SK-N-SH (cell line): ENCODE measurements around the gene CAPNS2. TPM values are rescaled to one million over a fixed set of nuclear protein-coding genes. Genes with fewer than 3 reads are reported as not detected.
A peak's percentile ranks its signal among the peaks of the same experiment; 100 is the strongest.

ENCODE experiments used
- CTCF ChIA-PET: fragments of 300-600, 350-600 bp; formaldehyde crosslinking; extraction: SDS; loops from one replicate; lab custom pipeline; 2021; lab: Yijun Ruan, JAX
- POLR2A ChIA-PET: fragments of 350-600 bp; sonication (Branson Sonifier 250); formaldehyde crosslinking; extraction: SDS; loops from one replicate; lab custom pipeline; 2020; ENCODE audit warnings: antibody characterized with exemption, inconsistent platforms; lab: Yijun Ruan, JAX
- DNase-seq: peaks from one replicate; pipeline ENCODE4 v3.0.0; 2012
- H2AFZ ChIP-seq: fragments of 200-600 bp; sonication (generic); 2 replicates; pipeline ENCODE4 v1.8.1; 2016; ENCODE audit warnings: antibody characterized with exemption, mild to moderate bottlenecking, low read depth
- H3F3A ChIP-seq: fragments of 200-600 bp; sonication (generic); replicated peaks from 2 replicates; pipeline ENCODE3; 2016; ENCODE audit warnings: antibody characterized with exemption, mild to moderate bottlenecking; ENCODE audit not compliant: insufficient read depth
- H3K27ac ChIP-seq, 2 experiments: fragments of 200-500 bp in 1 of 2; fragments of 200-600 bp in 1 of 2; sonication (Bioruptor generic) in 1 of 2; sonication (generic), shearing (Covaris generic) in 1 of 2; 2 replicates each; pipeline versions ENCODE4 v1.5.1 to v1.6.1; 2014 to 2016; ENCODE audit warnings: low read depth in 2 of 2, inconsistent platforms in 1 of 2, low read length in 1 of 2, mild to moderate bottlenecking in 1 of 2, mixed read lengths in 1 of 2
- H3K27me3 ChIP-seq: fragments of 200-600 bp; sonication (generic), shearing (Covaris generic); 2 replicates; pipeline ENCODE4 v1.6.1; 2016; ENCODE audit warnings: mixed run types; ENCODE audit not compliant: insufficient read depth
- H3K36me3 ChIP-seq, 2 experiments: fragments of 200-500 bp in 1 of 2; fragments of 200-600 bp in 1 of 2; sonication (Bioruptor generic) in 1 of 2; sonication (generic) in 1 of 2; replicated peaks in 1 of 2; 2 replicates each; pipeline versions ENCODE3 to v1.5.1; 2014 to 2016; ENCODE audit warnings: low read length in 1 of 2, mild to moderate bottlenecking in 1 of 2; ENCODE audit not compliant: insufficient read depth in 2 of 2, control insufficient read depth in 1 of 2
- H3K4me1 ChIP-seq, 2 experiments: fragments of 200-500 bp in 1 of 2; fragments of 200-600 bp in 1 of 2; sonication (Bioruptor generic) in 1 of 2; sonication (generic), shearing (Covaris generic) in 1 of 2; 2 replicates each; pipeline versions ENCODE4 v1.5.1 to v1.6.1; 2014 to 2016; ENCODE audit warnings: low read depth in 1 of 2, low read length in 1 of 2, mixed run types in 1 of 2; ENCODE audit not compliant: insufficient read depth in 2 of 2, control insufficient read depth in 1 of 2
- H3K4me2 ChIP-seq: fragments of 200-600 bp; sonication (generic), shearing (Covaris generic); 2 replicates; pipeline ENCODE4 v1.6.1; 2017; ENCODE audit warnings: mixed run types
- H3K4me3 ChIP-seq, 2 experiments: fragments of 200-500 bp in 1 of 2; fragments of 200-600 bp in 1 of 2; sonication (Bioruptor generic) in 1 of 2; sonication (generic), shearing (Covaris generic) in 1 of 2; 2 replicates each; pipeline versions ENCODE4 v1.5.1 to v1.8.1; 2014 to 2016; ENCODE audit warnings: low read depth in 2 of 2, inconsistent platforms in 1 of 2, low read length in 1 of 2, mild to moderate bottlenecking in 1 of 2, mixed read lengths in 1 of 2, moderate library complexity in 1 of 2
- H3K79me2 ChIP-seq: fragments of 200-600 bp; sonication (generic); 2 replicates; pipeline ENCODE4 v1.8.1; 2017; ENCODE audit warnings: mild to moderate bottlenecking; ENCODE audit not compliant: insufficient read depth
- H3K9ac ChIP-seq: fragments of 200-600 bp; sonication (generic); 2 replicates; pipeline ENCODE4 v1.6.1; 2017; ENCODE audit warnings: mixed run types
- H3K9me2 ChIP-seq: fragments of 200-600 bp; sonication (generic); 2 replicates; pipeline ENCODE4 v1.6.1; 2017; ENCODE audit warnings: mixed run types
- H3K9me3 ChIP-seq: fragments of 200-600 bp; sonication (generic); 2 replicates; pipeline ENCODE4 v1.6.1; 2017; ENCODE audit warnings: mixed run types, mild to moderate bottlenecking, moderate library complexity
- H4K20me1 ChIP-seq: fragments of 200-600 bp; sonication (generic); 2 replicates; pipeline ENCODE4 v1.6.1; 2017; ENCODE audit warnings: mild to moderate bottlenecking, mixed run types; ENCODE audit not compliant: insufficient read depth
- CHD2 ChIP-seq: fragments of 150-350 bp; IDR thresholded peaks from 2 replicates; pipeline ENCODE4 v1.6.1; 2018; ENCODE audit warnings: low read length; ENCODE audit not compliant: partially characterized antibody
- EP300 ChIP-seq, 2 experiments: IDR thresholded peaks; 2 replicates each; pipeline versions ENCODE4 v1.4.0 to v1.6.1; 2012; ENCODE audit warnings: borderline replicate concordance in 1 of 2, low read depth in 1 of 2, low read length in 1 of 2
- FOSL2 ChIP-seq: IDR thresholded peaks from 2 replicates; pipeline ENCODE4 v1.4.0; 2012; ENCODE audit warnings: low read depth, mild to moderate bottlenecking, moderate library complexity, borderline replicate concordance
- FOXJ3 ChIP-seq: sonication (generic); formaldehyde crosslinking; IDR thresholded peaks from 2 replicates; pipeline ENCODE4 v1.5.1; 2020; ENCODE audit warnings: mild to moderate bottlenecking, missing genetic modification reagents
- JUND ChIP-seq: IDR thresholded peaks from 2 replicates; pipeline ENCODE4 v1.4.0; 2012
- MXI1 ChIP-seq: IDR thresholded peaks from 2 replicates; pipeline ENCODE4 v1.6.1; 2012; ENCODE audit warnings: mild to moderate bottlenecking, low read depth, low read length, improper control_type of control experiment
- PBX3 ChIP-seq: IDR thresholded peaks from 2 replicates; pipeline ENCODE4; 2012
- POLR2AphosphoS5 ChIP-seq: IDR thresholded peaks from 2 replicates; pipeline ENCODE4 v1.6.1; 2012; ENCODE audit warnings: low read depth, low read length
- RCOR1 ChIP-seq: fragments of 150-350 bp; IDR thresholded peaks from 2 replicates; pipeline ENCODE4 v1.6.1; 2017; ENCODE audit warnings: antibody characterized with exemption, low read length
- REST ChIP-seq: IDR thresholded peaks from 2 replicates; pipeline ENCODE4 v1.6.1; 2012; ENCODE audit warnings: mild to moderate bottlenecking, low read depth, low read length, moderate library complexity
- TEAD4 ChIP-seq: IDR thresholded peaks from 2 replicates; pipeline ENCODE4 v1.4.0; 2012; ENCODE audit warnings: mild to moderate bottlenecking, borderline replicate concordance; ENCODE audit not compliant: insufficient read depth
- USF1 ChIP-seq: IDR thresholded peaks from 2 replicates; pipeline ENCODE4 v1.4.0; 2012; ENCODE audit warnings: low read depth, borderline replicate concordance
- USF2 ChIP-seq: fragments of 150-350 bp; IDR thresholded peaks from 2 replicates; pipeline ENCODE4 v1.6.1; 2017; ENCODE audit warnings: antibody characterized with exemption, low read length, low read depth, borderline replicate concordance
- YY1 ChIP-seq: IDR thresholded peaks from 2 replicates; pipeline ENCODE4 v1.4.0; 2012; ENCODE audit warnings: low read depth, mild to moderate bottlenecking
- WGBS: methylation state at CpG from one replicate; pipeline ENCODE4 v1.1.6; 2017; ENCODE audit warnings: low lambda C conversion rate; 5-methylcytosine and 5-hydroxymethylcytosine counted together
- polyA plus RNA-seq, 3 experiments: library from polyadenylated mRNA; depleted of rRNA; stranded (reverse); fragments of >200 nt; gene quantifications; 2 replicates each; pipeline ENCODE4 v1.2.3, GENCODE V29; 2012

Gene CAPNS2
- polyA plus RNA-seq, 1 of the 3 experiments (the other 2 are of a cell fraction) = 0.13 TPM

- no peak for DNase-seq
- peak; percentile 39 for TF ChIP-seq JUND
- no peak for TF ChIP-seq FOXJ3
- TF ChIP-seq FOSL2 = peak; percentile 41; the same call in 1 of the 2 replicates
- peak; percentile 18; the same call in 1 of the 2 replicates for TF ChIP-seq PBX3
- TF ChIP-seq, all 33 proteins: peak for 3
These were observed 40.0 kb upstream of the CAPNS2 start for GRCh38 chr16:55526441-55526840.

GRCh38 chr16:55527885-55528284, 38.6 kb upstream of the CAPNS2 start:
- Histone ChIP-seq H3K27me3 (no peaks in the 10 kb centered on the region), H3K9me3 (no peaks in the 10 kb centered on the region), H2AFZ (no peak overlapping the region), H4K20me1 (no peaks in the 10 kb centered on the region), H3K9ac (no peak overlapping the region), H3K36me3 (peaks cover 51 to 58% of the 10 kb centered on the region in 2 experiments), H3K4me1 (peaks cover 0 to 2% of the 10 kb centered on the region in 2 experiments; a peak in 2 of 4 replicates), H3K4me2 (no peak overlapping the region), H3K4me3 (no peak overlapping the region), H3K27ac (no peak overlapping the region), H3F3A (peaks cover 11% of the 10 kb centered on the region), H3K9me2 (no peaks in the 10 kb centered on the region), H3K79me2 (0 out of 2 replicates have a peak, but pooled peaks cover 3% of the 10 kb centered on the region)
- TF ChIP-seq MXI1 = no peak
- TF ChIP-seq CHD2 = no peak
- TF ChIP-seq USF1 = no peak
- no peak for TF ChIP-seq EP300 (IDR thresholded peaks at IDR 0.05; ENCODE audit: borderline replicate concordance in 1 of 2, low read depth in 1 of 2, low read length in 1 of 2)
- POLR2A ChIA-PET = no interaction called here
- CTCF ChIA-PET = interaction anchor here (1.4 to 2.7 kb wide), 3 partner anchors 10 to 63 kb away, joined by 4 to 21 read pairs (median 4); no protein-coding TSS in a partner anchor
- no peak for DNase-seq

More at GRCh38 chr16:55526441-55526840, 40.0 kb upstream of the CAPNS2 start:
- peaks cover 10% of the 10 kb centered on the region for H3K79me2 ChIP-seq
- no peaks in the 10 kb centered on the region for H3K9me2 ChIP-seq
- no peak overlapping the region for H3K4me3 ChIP-seq
- H3K27me3 ChIP-seq = no peaks in the 10 kb centered on the region
- CTCF ChIA-PET = interaction anchor here (1.7 kb wide), 1 partner anchor 61 kb away, joined by 8 read pairs; no protein-coding TSS in a partner anchor
- WGBS = 39% methylated on average over 2 of the region's 2 CpGs
- H3K9ac ChIP-seq = no peak overlapping the region
- H2AFZ ChIP-seq = no peak overlapping the region
- H3K27ac ChIP-seq = peak overlapping the region; percentile 11 to 57; a peak in 3 of 4 replicates
- peaks cover 9% of the 10 kb centered on the region; the same call in 1 of the 2 replicates for H3K9me3 ChIP-seq
- H3K4me1 ChIP-seq = no peaks in the 10 kb centered on the region; a peak in 1 of 4 replicates
- H3F3A ChIP-seq = peaks cover 19% of the 10 kb centered on the region
- POLR2A ChIA-PET = no interaction called here
- H3K36me3 ChIP-seq = peaks cover 47 to 50% of the 10 kb centered on the region in 2 experiments
- H3K4me2 ChIP-seq = no peak overlapping the region
- no peaks in the 10 kb centered on the region for H4K20me1 ChIP-seq

- no peak overlapping the region for H3K9ac ChIP-seq
- 0 out of 2 replicates have a peak, but pooled peaks cover 2% of the 10 kb centered on the region for H3K79me2 ChIP-seq
- peaks cover 11% of the 10 kb centered on the region for H3F3A ChIP-seq
- H3K27ac ChIP-seq = no peak overlapping the region
- no peaks in the 10 kb centered on the region for H4K20me1 ChIP-seq
- ChIA-PET CTCF (interaction anchor here (0.9 to 2.7 kb wide), 6 partner anchors 15 to 116 kb away, joined by 3 to 21 read pairs (median 4); no protein-coding TSS in a partner anchor), POLR2A (no interaction called here)
- H3K9me3 ChIP-seq = no peaks in the 10 kb centered on the region
- no peak overlapping the region for H3K4me2 ChIP-seq
- 88% methylated on average over 2 of the region's 2 CpGs for WGBS
- no peak overlapping the region for H3K4me3 ChIP-seq
- H3K4me1 ChIP-seq = peaks cover 0 to 2% of the 10 kb centered on the region in 2 experiments; a peak in 2 of 4 replicates
- no peaks in the 10 kb centered on the region for H3K9me2 ChIP-seq
- H3K27me3 ChIP-seq = no peaks in the 10 kb centered on the region
- H3K36me3 ChIP-seq = peaks cover 63 to 66% of the 10 kb centered on the region in 2 experiments
- DNase-seq = no peak
- no peak overlapping the region for H2AFZ ChIP-seq
- TF ChIP-seq YY1 (no peak), TEAD4 (no peak), REST (no peak), FOXJ3 (no peak), POLR2AphosphoS5 (no peak), USF2 (no peak), RCOR1 (no peak), CHD2 (no peak)
These were observed 37.5 kb upstream of the CAPNS2 start for GRCh38 chr16:55529018-55529417.
